WTC11 (cell line): ENCODE data around the gene SOX6. TPM values are rescaled to one million over a fixed set of nuclear protein-coding genes. Genes with fewer than 3 reads are reported as not detected.

Experiments
- ATAC-seq: fragments of 200-7000 bp; cut with Tn5 transposase; 2 replicates; pipeline ENCODE4 v1.10.0; 2021; ENCODE audit warnings: mild to moderate bottlenecking, moderate library complexity
- CTCF ChIA-PET: fragments of 300-600 bp; sonication (Branson Sonifier 250); formaldehyde crosslinking; loops from one replicate; lab custom pipeline; 2021; ENCODE audit warnings: antibody characterized with exemption; lab: Charles Lee
- POLR2A ChIA-PET: fragments of 350-600 bp; sonication (Branson Sonifier 250); formaldehyde crosslinking; loops from one replicate; lab custom pipeline; 2021; ENCODE audit warnings: antibody characterized with exemption; lab: Charles Lee
- DNase-seq: peaks from one replicate; pipeline ENCODE4 v3.0.0; 2021; ENCODE audit warnings: low spot score
- H3K27ac Mint-ChIP-seq: 2 replicates; pipeline ENCODE4 v1.8.0; 2021; ENCODE audit warnings: mixed read lengths
- H3K27me3 Mint-ChIP-seq: 2 replicates; pipeline ENCODE4 v1.8.0; 2021; ENCODE audit warnings: low read depth, mild to moderate bottlenecking, moderate library complexity, mixed read lengths
- H3K36me3 Mint-ChIP-seq: 2 replicates; pipeline ENCODE4 v1.8.0; 2021; ENCODE audit warnings: mixed read lengths
- H3K4me1 Mint-ChIP-seq: 2 replicates; pipeline ENCODE4 v1.8.0; 2022; ENCODE audit warnings: mixed read lengths
- H3K4me3 Mint-ChIP-seq: 2 replicates; pipeline ENCODE4 v1.8.0; 2021; ENCODE audit warnings: mild to moderate bottlenecking, moderate library complexity, mixed read lengths
- H3K9me3 Mint-ChIP-seq: 2 replicates; pipeline ENCODE4 v1.8.0; 2021; ENCODE audit warnings: mixed read lengths
- AR ChIP-seq: fragments of 250-450 bp; sonication (Bioruptor Pico); IDR thresholded peaks from 2 replicates; pipeline ENCODE4 v1.9.0; 2021; ENCODE audit warnings: mild to moderate bottlenecking
- ARID4B ChIP-seq: sonication (generic); formaldehyde crosslinking; IDR thresholded peaks from 2 replicates; pipeline ENCODE4 v1.8.0; 2023; ENCODE audit warnings: missing genetic modification reagents, mild to moderate bottlenecking, borderline replicate concordance
- CDX4 ChIP-seq: fragments of 250-450 bp; sonication (Bioruptor Pico); IDR thresholded peaks from 2 replicates; pipeline ENCODE4 v1.9.0; 2021; ENCODE audit warnings: moderate library complexity, mild to moderate bottlenecking, inconsistent platforms, borderline replicate concordance
- CREM ChIP-seq: sonication (generic); formaldehyde crosslinking; IDR thresholded peaks from 2 replicates; pipeline ENCODE4 v1.8.1; 2022; ENCODE audit warnings: mild to moderate bottlenecking, missing genetic modification reagents, moderate library complexity
- E2F1 ChIP-seq: sonication (generic); formaldehyde crosslinking; IDR thresholded peaks from 2 replicates; pipeline ENCODE4 v1.8.0; 2022; ENCODE audit warnings: mild to moderate bottlenecking, missing genetic modification reagents
- EMX1 ChIP-seq: fragments of 250-450 bp; sonication (Bioruptor Pico); IDR thresholded peaks from 2 replicates; pipeline ENCODE4 v1.8.0; 2021; ENCODE audit warnings: mild to moderate bottlenecking
- KAT7 ChIP-seq: sonication (generic); formaldehyde crosslinking; IDR thresholded peaks from 2 replicates; pipeline ENCODE4 v1.8.1; 2023; ENCODE audit warnings: missing genetic modification reagents, mild to moderate bottlenecking, borderline replicate concordance
- MYBL2 ChIP-seq: sonication (generic); formaldehyde crosslinking; IDR thresholded peaks from 2 replicates; pipeline ENCODE4 v1.8.1; 2023; ENCODE audit warnings: mild to moderate bottlenecking, moderate library complexity, missing genetic modification reagents
- OVOL2 ChIP-seq: fragments of 250-450 bp; sonication (Bioruptor Pico); IDR thresholded peaks from 2 replicates; pipeline ENCODE4 v1.9.0; 2021; ENCODE audit warnings: mild to moderate bottlenecking, borderline replicate concordance
- PREB ChIP-seq: sonication (generic); formaldehyde crosslinking; IDR thresholded peaks from 2 replicates; pipeline ENCODE4 v1.8.1; 2022; ENCODE audit warnings: mild to moderate bottlenecking, missing genetic modification reagents, moderate library complexity, borderline replicate concordance
- ZNF219 ChIP-seq: sonication (generic); formaldehyde crosslinking; IDR thresholded peaks from 2 replicates; pipeline ENCODE4 v1.8.0; 2023; ENCODE audit warnings: missing genetic modification reagents, mild to moderate bottlenecking, borderline replicate concordance
- ZNF232 ChIP-seq: sonication (generic); formaldehyde crosslinking; IDR thresholded peaks from 2 replicates; pipeline ENCODE4 v1.8.0; 2022; ENCODE audit warnings: mild to moderate bottlenecking, missing genetic modification reagents
- ZNF317 ChIP-seq: sonication (generic); formaldehyde crosslinking; IDR thresholded peaks from 2 replicates; pipeline ENCODE4 v1.8.1; 2023; ENCODE audit warnings: low read depth, mild to moderate bottlenecking, moderate library complexity, missing genetic modification reagents, borderline replicate concordance
- ZNF671 ChIP-seq: fragments of 250-450 bp; sonication (Bioruptor Pico); IDR thresholded peaks from 2 replicates; pipeline ENCODE4 v1.8.0; 2021; ENCODE audit warnings: mild to moderate bottlenecking
- total RNA-seq: library from RNA; stranded (reverse); gene quantifications from 3 replicates; pipeline ENCODE4 v1.2.3, GENCODE V29; 2021
- TF ChIP-seq, protein P1 (sequence below): fragments of 250-450 bp; sonication (Bioruptor Pico); IDR thresholded peaks from 2 replicates; pipeline ENCODE4 v2.1.2; 2022; ENCODE audit warnings: mild to moderate bottlenecking, moderate library complexity
- TF ChIP-seq, protein P2 (sequence below): sonication (generic); formaldehyde crosslinking; conservative IDR thresholded peaks from 2 replicates; pipeline ENCODE4 v1.8.1; 2023; ENCODE audit warnings: mild to moderate bottlenecking, low read depth, missing genetic modification reagents, moderate library complexity
- TF ChIP-seq, protein P3 (sequence below): sonication (generic); formaldehyde crosslinking; IDR thresholded peaks from 2 replicates; pipeline ENCODE4 v1.8.1; 2022; ENCODE audit warnings: mild to moderate bottlenecking, moderate library complexity, missing genetic modification reagents

The SOX6 gene
- total RNA-seq, 1 experiment from 2014 or later: 0.13 TPM

GRCh38 chr11:15958910-15959309, 397.4 kb downstream of the SOX6 start (continued):
- TF ChIP-seq E2F1 (CRISPR knock-in tag) (no peak), CDX4 (CRISPR knock-in tag) (no peak)

GRCh38 chr11:15957234-15957633, 399.1 kb downstream of the SOX6 start:
- TF ChIP-seq AR (CRISPR knock-in tag): no peak
- no peak for TF ChIP-seq MYBL2
- TF ChIP-seq, protein P1, sequence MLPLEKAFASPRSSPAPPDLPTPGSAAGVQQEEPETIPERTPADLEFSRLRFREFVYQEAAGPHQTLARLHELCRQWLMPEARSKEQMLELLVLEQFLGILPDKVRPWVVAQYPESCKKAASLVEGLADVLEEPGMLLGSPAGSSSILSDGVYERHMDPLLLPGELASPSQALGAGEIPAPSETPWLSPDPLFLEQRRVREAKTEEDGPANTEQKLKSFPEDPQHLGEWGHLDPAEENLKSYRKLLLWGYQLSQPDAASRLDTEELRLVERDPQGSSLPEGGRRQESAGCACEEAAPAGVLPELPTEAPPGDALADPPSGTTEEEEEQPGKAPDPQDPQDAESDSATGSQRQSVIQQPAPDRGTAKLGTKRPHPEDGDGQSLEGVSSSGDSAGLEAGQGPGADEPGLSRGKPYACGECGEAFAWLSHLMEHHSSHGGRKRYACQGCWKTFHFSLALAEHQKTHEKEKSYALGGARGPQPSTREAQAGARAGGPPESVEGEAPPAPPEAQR (CRISPR knock-in tag): no peak
- TF ChIP-seq KAT7 (CRISPR knock-in tag): no peak
- no peak for TF ChIP-seq EMX1 (CRISPR knock-in tag)
- TF ChIP-seq ZNF671: no peak
- TF ChIP-seq ZNF317: no peak
- TF ChIP-seq, protein P2, sequence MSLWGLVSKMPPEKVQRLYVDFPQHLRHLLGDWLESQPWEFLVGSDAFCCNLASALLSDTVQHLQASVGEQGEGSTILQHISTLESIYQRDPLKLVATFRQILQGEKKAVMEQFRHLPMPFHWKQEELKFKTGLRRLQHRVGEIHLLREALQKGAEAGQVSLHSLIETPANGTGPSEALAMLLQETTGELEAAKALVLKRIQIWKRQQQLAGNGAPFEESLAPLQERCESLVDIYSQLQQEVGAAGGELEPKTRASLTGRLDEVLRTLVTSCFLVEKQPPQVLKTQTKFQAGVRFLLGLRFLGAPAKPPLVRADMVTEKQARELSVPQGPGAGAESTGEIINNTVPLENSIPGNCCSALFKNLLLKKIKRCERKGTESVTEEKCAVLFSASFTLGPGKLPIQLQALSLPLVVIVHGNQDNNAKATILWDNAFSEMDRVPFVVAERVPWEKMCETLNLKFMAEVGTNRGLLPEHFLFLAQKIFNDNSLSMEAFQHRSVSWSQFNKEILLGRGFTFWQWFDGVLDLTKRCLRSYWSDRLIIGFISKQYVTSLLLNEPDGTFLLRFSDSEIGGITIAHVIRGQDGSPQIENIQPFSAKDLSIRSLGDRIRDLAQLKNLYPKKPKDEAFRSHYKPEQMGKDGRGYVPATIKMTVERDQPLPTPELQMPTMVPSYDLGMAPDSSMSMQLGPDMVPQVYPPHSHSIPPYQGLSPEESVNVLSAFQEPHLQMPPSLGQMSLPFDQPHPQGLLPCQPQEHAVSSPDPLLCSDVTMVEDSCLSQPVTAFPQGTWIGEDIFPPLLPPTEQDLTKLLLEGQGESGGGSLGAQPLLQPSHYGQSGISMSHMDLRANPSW (CRISPR knock-in tag): no peak
- TF ChIP-seq PREB (CRISPR knock-in tag): no peak
- TF ChIP-seq CREM: no peak
- no peak for TF ChIP-seq OVOL2 (CRISPR knock-in tag)
- TF ChIP-seq, protein P3, sequence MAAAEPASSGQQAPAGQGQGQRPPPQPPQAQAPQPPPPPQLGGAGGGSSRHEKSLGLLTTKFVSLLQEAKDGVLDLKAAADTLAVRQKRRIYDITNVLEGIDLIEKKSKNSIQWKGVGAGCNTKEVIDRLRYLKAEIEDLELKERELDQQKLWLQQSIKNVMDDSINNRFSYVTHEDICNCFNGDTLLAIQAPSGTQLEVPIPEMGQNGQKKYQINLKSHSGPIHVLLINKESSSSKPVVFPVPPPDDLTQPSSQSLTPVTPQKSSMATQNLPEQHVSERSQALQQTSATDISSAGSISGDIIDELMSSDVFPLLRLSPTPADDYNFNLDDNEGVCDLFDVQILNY (CRISPR knock-in tag): no peak
- TF ChIP-seq ZNF219 (CRISPR knock-in tag): no peak
- TF ChIP-seq ZNF232 (CRISPR knock-in tag): no peak
- TF ChIP-seq ARID4B (CRISPR knock-in tag): no peak
- ChIA-PET POLR2A (no interaction called here), CTCF (interaction anchor here (1.0 kb wide), 1 partner anchor 16 kb away, joined by 3 read pairs; no protein-coding TSS in a partner anchor)
- no peaks in the 10 kb centered on the region; the same call in 1 of the 2 replicates for H3K9me3 Mint-ChIP-seq
- no peak overlapping the region for H3K27ac Mint-ChIP-seq
- H3K27me3 Mint-ChIP-seq: no peaks in the 10 kb centered on the region
- H3K4me3 Mint-ChIP-seq: no peak overlapping the region
- DNase-seq: no peak
- no peaks in the 10 kb centered on the region for H3K36me3 Mint-ChIP-seq
- no peaks in the 10 kb centered on the region for H3K4me1 Mint-ChIP-seq
- no peak for ATAC-seq
